ENCODE results near the gene MUCL3. TPM values are rescaled to one million over a fixed set of nuclear protein-coding genes. Genes with fewer than 3 reads are reported as not detected.

Gene MUCL3
- polyA plus RNA-seq, 1 donor (not counting 4 experiments of a cell fraction or from before 2014, with no cell fraction given): not detected

- H3K9ac ChIP-seq (ENCODE audit: control insufficient read depth, extremely low read depth, insufficient read depth, low read length): peak overlapping the region; percentile 87
- H3K4me3 ChIP-seq (ENCODE audit: control insufficient read depth in 2 of 3, extremely low read depth in 1 of 3, insufficient read depth in 2 of 3, low read depth in 1 of 3, low read length in 3 of 3): no peak overlapping the region
- no peaks in the 10 kb centered on the region for H3K27me3 ChIP-seq (ENCODE audit: control insufficient read depth, extremely low read depth, insufficient read depth, low read length)
- no peaks in the 10 kb centered on the region for H4K20me1 ChIP-seq (ENCODE audit: control insufficient read depth, extremely low read depth, insufficient read depth, low read length)
- DNase-seq (ENCODE audit: low read depth, low spot score) (no peak), FAIRE-seq (no peak)
- H3K9me1 ChIP-seq (ENCODE audit: control insufficient read depth, extremely low read depth, insufficient read depth, low read length): no peaks in the 10 kb centered on the region
- H3K36me3 ChIP-seq (ENCODE audit: control insufficient read depth in 2 of 2, extremely low read depth in 1 of 2, insufficient read depth in 2 of 2, low read length in 2 of 2): peaks cover 23% of the 10 kb centered on the region in 2 experiments
- H3K4me1 ChIP-seq (ENCODE audit: control insufficient read depth, extremely low read depth, insufficient read depth, low read length): peaks cover 31% of the 10 kb centered on the region
- H3K27ac ChIP-seq (ENCODE audit: control insufficient read depth, insufficient read depth, low read length): peak overlapping the region; percentile 63
- H3K79me2 ChIP-seq (ENCODE audit: control insufficient read depth, insufficient read depth, low read length): peaks cover 13% of the 10 kb centered on the region
- H3K4me2 ChIP-seq (ENCODE audit: control insufficient read depth, extremely low read depth, insufficient read depth, low read depth, low read length): peak overlapping the region; percentile 96
- H2AFZ ChIP-seq (ENCODE audit: control insufficient read depth, low read length): no peak overlapping the region
- no peaks in the 10 kb centered on the region for H3K9me3 ChIP-seq (ENCODE audit: control insufficient read depth, low read depth, low read length)
- dilution Hi-C loops (cut with MboI; ENCODE audit: extremely low pct_ligation_motif_present, low sequenced_read_pairs): no loop called here
- no peak for TF ChIP-seq EZH2 (IDR thresholded peaks at IDR 0.05; ENCODE audit: low read length)
- no peak for TF ChIP-seq CTCF (optimal IDR thresholded peaks at IDR 0.05 in 1 of 3, IDR thresholded peaks at IDR 0.05 in 1 of 3, conservative IDR thresholded peaks at IDR 0.05 in 1 of 3; ENCODE audit: extremely low read depth in 1 of 3, insufficient read depth in 2 of 3, low read length in 3 of 3)
These were observed 27.8 kb upstream of the MUCL3 start for GRCh38 chr6:30912746-30913520.

- no peak for TF ChIP-seq EZH2 (IDR thresholded peaks at IDR 0.05; ENCODE audit: low read length)
- H4K20me1 ChIP-seq (ENCODE audit: control insufficient read depth, extremely low read depth, insufficient read depth, low read length): no peaks in the 10 kb centered on the region
- peak overlapping the region; percentile 13 to 77 (median 52) for H3K4me3 ChIP-seq (ENCODE audit: control insufficient read depth in 2 of 3, extremely low read depth in 1 of 3, insufficient read depth in 2 of 3, low read depth in 1 of 3, low read length in 3 of 3)
- peaks cover 6% of the 10 kb centered on the region for H3K79me2 ChIP-seq (ENCODE audit: control insufficient read depth, insufficient read depth, low read length)
- H3K9me3 ChIP-seq (ENCODE audit: control insufficient read depth, low read depth, low read length): no peaks in the 10 kb centered on the region
- H3K4me2 ChIP-seq (ENCODE audit: control insufficient read depth, extremely low read depth, insufficient read depth, low read depth, low read length): peak overlapping the region; percentile 96
- DNase-seq (ENCODE audit: low read depth, low spot score): no peak
- H3K27ac ChIP-seq (ENCODE audit: control insufficient read depth, insufficient read depth, low read length): peak overlapping the region; percentile 63
- FAIRE-seq: no peak
- no peaks in the 10 kb centered on the region for H3K27me3 ChIP-seq (ENCODE audit: control insufficient read depth, extremely low read depth, insufficient read depth, low read length)
- dilution Hi-C loops (cut with MboI; ENCODE audit: extremely low pct_ligation_motif_present, low sequenced_read_pairs): no loop called here
- H3K36me3 ChIP-seq (ENCODE audit: control insufficient read depth in 2 of 2, extremely low read depth in 1 of 2, insufficient read depth in 2 of 2, low read length in 2 of 2): peaks cover 24 to 29% of the 10 kb centered on the region in 2 experiments
- no peaks in the 10 kb centered on the region for H3K9me1 ChIP-seq (ENCODE audit: control insufficient read depth, extremely low read depth, insufficient read depth, low read length)
- H2AFZ ChIP-seq (ENCODE audit: control insufficient read depth, low read length): peak overlapping the region; percentile 61
- peaks cover 29% of the 10 kb centered on the region for H3K4me1 ChIP-seq (ENCODE audit: control insufficient read depth, extremely low read depth, insufficient read depth, low read length)
- H3K9ac ChIP-seq (ENCODE audit: control insufficient read depth, extremely low read depth, insufficient read depth, low read length): peak overlapping the region; percentile 87
These were observed 27.1 kb upstream of the MUCL3 start for GRCh38 chr6:30913721-30914075.

All from keratinocyte (primary cell).